ENCODE data around the gene PTPN5.

DNA sequence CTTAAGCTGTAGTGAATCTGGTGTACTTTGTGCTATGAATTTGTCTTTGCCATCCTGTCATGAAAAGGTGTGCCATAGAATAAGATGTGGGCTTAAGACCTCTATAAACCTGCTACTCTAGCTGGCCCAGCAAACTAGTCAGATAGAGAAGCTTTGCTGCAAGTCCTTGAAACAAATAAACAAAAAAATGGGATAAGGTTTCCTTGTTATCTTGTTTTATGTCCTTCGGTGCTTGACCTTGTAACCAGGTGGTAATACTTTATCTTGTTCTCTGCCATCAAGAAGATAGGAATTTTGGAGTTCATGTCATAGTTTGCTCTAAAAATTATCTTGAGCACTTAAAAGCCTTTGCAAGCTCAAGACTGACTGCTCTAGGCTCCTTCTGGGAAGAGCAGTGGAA lies 107.3 kb downstream of the PTPN5 start:
- no peak for TF ChIP-seq POLR2AphosphoS5 (IDR thresholded peaks at IDR 0.05)
- TF ChIP-seq, protein P1, sequence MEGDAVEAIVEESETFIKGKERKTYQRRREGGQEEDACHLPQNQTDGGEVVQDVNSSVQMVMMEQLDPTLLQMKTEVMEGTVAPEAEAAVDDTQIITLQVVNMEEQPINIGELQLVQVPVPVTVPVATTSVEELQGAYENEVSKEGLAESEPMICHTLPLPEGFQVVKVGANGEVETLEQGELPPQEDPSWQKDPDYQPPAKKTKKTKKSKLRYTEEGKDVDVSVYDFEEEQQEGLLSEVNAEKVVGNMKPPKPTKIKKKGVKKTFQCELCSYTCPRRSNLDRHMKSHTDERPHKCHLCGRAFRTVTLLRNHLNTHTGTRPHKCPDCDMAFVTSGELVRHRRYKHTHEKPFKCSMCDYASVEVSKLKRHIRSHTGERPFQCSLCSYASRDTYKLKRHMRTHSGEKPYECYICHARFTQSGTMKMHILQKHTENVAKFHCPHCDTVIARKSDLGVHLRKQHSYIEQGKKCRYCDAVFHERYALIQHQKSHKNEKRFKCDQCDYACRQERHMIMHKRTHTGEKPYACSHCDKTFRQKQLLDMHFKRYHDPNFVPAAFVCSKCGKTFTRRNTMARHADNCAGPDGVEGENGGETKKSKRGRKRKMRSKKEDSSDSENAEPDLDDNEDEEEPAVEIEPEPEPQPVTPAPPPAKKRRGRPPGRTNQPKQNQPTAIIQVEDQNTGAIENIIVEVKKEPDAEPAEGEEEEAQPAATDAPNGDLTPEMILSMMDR (IDR thresholded peaks at IDR 0.05), result no peak

All from prostate gland (tissue), 2 donors.